ENCODE results near the gene KRTAP5-7.

GRCh38 chr11:71527576-71528210, 626 bp downstream of the KRTAP5-7 start:
- TF ChIP-seq, protein P1, sequence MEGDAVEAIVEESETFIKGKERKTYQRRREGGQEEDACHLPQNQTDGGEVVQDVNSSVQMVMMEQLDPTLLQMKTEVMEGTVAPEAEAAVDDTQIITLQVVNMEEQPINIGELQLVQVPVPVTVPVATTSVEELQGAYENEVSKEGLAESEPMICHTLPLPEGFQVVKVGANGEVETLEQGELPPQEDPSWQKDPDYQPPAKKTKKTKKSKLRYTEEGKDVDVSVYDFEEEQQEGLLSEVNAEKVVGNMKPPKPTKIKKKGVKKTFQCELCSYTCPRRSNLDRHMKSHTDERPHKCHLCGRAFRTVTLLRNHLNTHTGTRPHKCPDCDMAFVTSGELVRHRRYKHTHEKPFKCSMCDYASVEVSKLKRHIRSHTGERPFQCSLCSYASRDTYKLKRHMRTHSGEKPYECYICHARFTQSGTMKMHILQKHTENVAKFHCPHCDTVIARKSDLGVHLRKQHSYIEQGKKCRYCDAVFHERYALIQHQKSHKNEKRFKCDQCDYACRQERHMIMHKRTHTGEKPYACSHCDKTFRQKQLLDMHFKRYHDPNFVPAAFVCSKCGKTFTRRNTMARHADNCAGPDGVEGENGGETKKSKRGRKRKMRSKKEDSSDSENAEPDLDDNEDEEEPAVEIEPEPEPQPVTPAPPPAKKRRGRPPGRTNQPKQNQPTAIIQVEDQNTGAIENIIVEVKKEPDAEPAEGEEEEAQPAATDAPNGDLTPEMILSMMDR (IDR thresholded peaks at IDR 0.05): no peak
- no peak for TF ChIP-seq POLR2A (IDR thresholded peaks at IDR 0.05)
- TF ChIP-seq POLR2AphosphoS5 (IDR thresholded peaks at IDR 0.05): no peak
